IMR-90 (cell line): ENCODE results near the gene STAP2. TPM values are rescaled to one million over a fixed set of nuclear protein-coding genes. Genes with fewer than 3 reads are reported as not detected.
A peak's percentile ranks its signal among the peaks of the same experiment; 100 is the strongest.

Experiments used
- ATAC-seq: fragments of 200-7000 bp; cut with Tn5 transposase; 2 replicates; pipeline ENCODE4 v1.9.1; 2020; ENCODE audit warnings: low read depth, mild to moderate bottlenecking, moderate library complexity
- BruUV-seq: library from RNA; stranded (reverse); fragments of 400-500 nt; replicated peaks from 2 replicates; lab custom pipeline; 2021; lab: Mats Ljungman, UMichigan
- CTCF ChIA-PET: fragments of 300-600 bp; formaldehyde crosslinking; extraction: SDS; loops from one replicate; lab custom pipeline; 2021; ENCODE audit warnings: antibody characterized with exemption; lab: Yijun Ruan, JAX
- POLR2A ChIA-PET: fragments of 300-600 bp; sonication (Branson Sonifier 250); formaldehyde crosslinking; loops from one replicate; lab custom pipeline; 2022; ENCODE audit warnings: antibody characterized with exemption; ENCODE audit not compliant: unreplicated experiment; lab: Charles Lee
- DNase-seq: peaks from one replicate; pipeline ENCODE4 v3.0.0; 2013
- H2AFZ ChIP-seq: replicated peaks from 2 replicates; pipeline ENCODE3; 2013; ENCODE audit warnings: low read length, mild to moderate bottlenecking; ENCODE audit not compliant: poor library complexity
- H2AK5ac ChIP-seq: 2 replicates; pipeline ENCODE4 v1.6.1; 2013; ENCODE audit warnings: low read depth, low read length, inconsistent platforms
- H2AK9ac ChIP-seq: replicated peaks from 2 replicates; pipeline ENCODE3; 2013; ENCODE audit warnings: mild to moderate bottlenecking, low read depth, low read length, moderate library complexity; ENCODE audit not compliant: poor library complexity
- H2BK120ac ChIP-seq: 2 replicates; pipeline ENCODE4 v1.6.1; 2013; ENCODE audit warnings: low read depth, low read length, inconsistent platforms
- H2BK15ac ChIP-seq: 3 replicates; pipeline ENCODE4 v1.6.1; 2013; ENCODE audit warnings: low read depth, low read length, inconsistent platforms
- H2BK20ac ChIP-seq: 2 replicates; pipeline ENCODE4 v1.6.1; 2013; ENCODE audit warnings: low read depth, mild to moderate bottlenecking, inconsistent platforms, low read length, moderate library complexity
- H2BK5ac ChIP-seq: 2 replicates; pipeline ENCODE4 v1.6.1; 2013; ENCODE audit warnings: mild to moderate bottlenecking, low read depth, low read length, inconsistent platforms; ENCODE audit not compliant: poor library complexity, severe bottlenecking
- H3K14ac ChIP-seq: replicated peaks from 2 replicates; pipeline ENCODE4 v1.6.1; 2013; ENCODE audit warnings: low read depth, low read length, inconsistent platforms
- H3K18ac ChIP-seq: 2 replicates; pipeline ENCODE4 v1.6.1; 2013; ENCODE audit warnings: low read depth, low read length, control low read depth
- H3K23ac ChIP-seq: 2 replicates; pipeline ENCODE4 v1.6.1; 2013; ENCODE audit warnings: low read depth, low read length, inconsistent platforms
- H3K27ac ChIP-seq: 2 replicates; pipeline ENCODE4 v1.5.1; 2013; ENCODE audit warnings: mild to moderate bottlenecking, control low read depth, low read length; ENCODE audit not compliant: insufficient read depth
- H3K27me3 ChIP-seq: 2 replicates; pipeline ENCODE4 v1.6.1; 2013; ENCODE audit warnings: low read length; ENCODE audit not compliant: control insufficient read depth, insufficient read depth
- H3K36me3 ChIP-seq: 2 replicates; pipeline ENCODE4 v1.6.1; 2013; ENCODE audit warnings: low read length, mixed read lengths; ENCODE audit not compliant: control insufficient read depth, insufficient read depth
- H3K4ac ChIP-seq: 2 replicates; pipeline ENCODE4 v1.6.1; 2013; ENCODE audit warnings: low read depth, low read length, inconsistent platforms
- H3K4me1 ChIP-seq: 2 replicates; pipeline ENCODE4 v1.6.1; 2013; ENCODE audit warnings: low read length, mixed read lengths; ENCODE audit not compliant: control insufficient read depth, insufficient read depth
- H3K4me2 ChIP-seq: 2 replicates; pipeline ENCODE4 v1.6.1; 2013; ENCODE audit warnings: low read depth, mild to moderate bottlenecking, control low read depth, low read length, moderate library complexity
- H3K4me3 ChIP-seq: 2 replicates; pipeline ENCODE4 v1.5.1; 2013; ENCODE audit warnings: low read depth, mild to moderate bottlenecking, control low read depth, low read length, moderate library complexity; ENCODE audit not compliant: insufficient read depth
- H3K56ac ChIP-seq: 2 replicates; pipeline ENCODE4 v1.6.1; 2013; ENCODE audit warnings: low read length, inconsistent platforms; ENCODE audit not compliant: insufficient read depth; ENCODE audit errors: extremely low read depth
- H3K79me1 ChIP-seq, 2 experiments: 2 replicates each; pipeline ENCODE4 v1.6.1; 2013; ENCODE audit warnings: low read length in 2 of 2, inconsistent platforms in 1 of 2, low read depth in 1 of 2
- H3K9ac ChIP-seq: 2 replicates; pipeline ENCODE4 v1.6.1; 2013; ENCODE audit warnings: low read depth, low read length, control low read depth
- H3K9me1 ChIP-seq: 2 replicates; pipeline ENCODE4 v1.6.1; 2013; ENCODE audit warnings: low read length, inconsistent platforms; ENCODE audit not compliant: insufficient read depth
- H3K9me3 ChIP-seq: 2 replicates; pipeline ENCODE4 v1.6.1; 2013; ENCODE audit warnings: low read length; ENCODE audit not compliant: control insufficient read depth, insufficient read depth
- H4K20me1 ChIP-seq: 2 replicates; pipeline ENCODE4 v1.6.1; 2013; ENCODE audit warnings: low read length, inconsistent platforms; ENCODE audit not compliant: insufficient read depth
- H4K5ac ChIP-seq: 2 replicates; pipeline ENCODE4 v1.6.1; 2013; ENCODE audit warnings: mild to moderate bottlenecking, low read depth, low read length, control low read depth
- H4K8ac ChIP-seq, 2 experiments: 2 replicates each; pipeline ENCODE4 v1.6.1; 2013; ENCODE audit warnings: low read depth in 2 of 2, low read length in 2 of 2, control low read depth in 1 of 2, inconsistent platforms in 1 of 2
- H4K91ac ChIP-seq: 2 replicates; pipeline ENCODE4 v1.6.1; 2013; ENCODE audit warnings: low read depth, low read length, inconsistent platforms; ENCODE audit not compliant: insufficient read depth
- CEBPB ChIP-seq: IDR thresholded peaks from 2 replicates; pipeline ENCODE4 v1.6.1; 2012; ENCODE audit warnings: low read depth, low read length, improper control_type of control experiment
- CHD1 ChIP-seq: IDR thresholded peaks from 2 replicates; pipeline ENCODE4 v1.6.1; 2012; ENCODE audit warnings: low read depth, low read length, improper control_type of control experiment
- MXI1 ChIP-seq: IDR thresholded peaks from 2 replicates; pipeline ENCODE4 v1.6.1; 2012; ENCODE audit warnings: low read depth, mild to moderate bottlenecking, low read length, moderate library complexity, borderline replicate concordance
- POLR2A ChIP-seq: IDR thresholded peaks from 2 replicates; pipeline ENCODE4 v1.6.1; 2012; ENCODE audit warnings: mild to moderate bottlenecking, low read depth, low read length
- SMC3 ChIP-seq: fragments of 150-350 bp; IDR thresholded peaks from 2 replicates; pipeline ENCODE4 v1.6.1; 2016; ENCODE audit warnings: low read depth, mild to moderate bottlenecking, antibody characterized with exemption, low read length, moderate library complexity
- WGBS, 2 experiments: methylation state at CpG; one replicate each; pipeline versions ENCODE4 v1.1.5 to v1.1.7; 2013; ENCODE audit warnings: missing lambda C conversion rate in 2 of 2; ENCODE audit not compliant: insufficient read length in 1 of 2; ENCODE audit errors: extremely low coverage in 2 of 2; 5-methylcytosine and 5-hydroxymethylcytosine counted together
- dilution Hi-C: fragments of 300-500 bp; cut with HindIII; formaldehyde crosslinking; loops from one replicate; pipeline ENCODE4 v1.14.3; 2018; ENCODE audit warnings: low sequenced_read_pairs; ENCODE audit not compliant: unreplicated experiment
- in situ Hi-C: fragments of 300-500 bp; cut with MboI; formaldehyde crosslinking; loops from 3 replicates; pipeline ENCODE4 v1.14.3; 2019; ENCODE audit warnings: low sequenced_read_pairs, inconsistent platforms, mixed read lengths
- intact Hi-C: fragments of 100-400 bp; cut with micrococcal nuclease; formaldehyde crosslinking; loops from 2 replicates; pipeline ENCODE4 v1.10.0; 2022
- polyA plus RNA-seq, 3 experiments: library from polyadenylated mRNA; depleted of rRNA; stranded (reverse); fragments of >200 nt; gene quantifications; 2 replicates each; pipeline ENCODE4 v1.2.3, GENCODE V29; 2012; ENCODE audit warnings: low replicate concordance in 1 of 3
- total RNA-seq: library from RNA; depleted of rRNA; stranded (reverse); fragments of >200 nt; gene quantifications from 2 replicates; pipeline ENCODE4 v1.2.3, GENCODE V29; 2012
- TF ChIP-seq, protein P1 (sequence below): fragments of 150-350 bp; IDR thresholded peaks from 2 replicates; pipeline ENCODE4 v1.6.1; 2016; ENCODE audit warnings: low read depth, mild to moderate bottlenecking, low read length, moderate library complexity, borderline replicate concordance

Gene STAP2
- total and polyA plus RNA-seq, 2 of the 4 experiments (the other 2 are of a cell fraction) = 1.3 to 3.4 TPM

DNA sequence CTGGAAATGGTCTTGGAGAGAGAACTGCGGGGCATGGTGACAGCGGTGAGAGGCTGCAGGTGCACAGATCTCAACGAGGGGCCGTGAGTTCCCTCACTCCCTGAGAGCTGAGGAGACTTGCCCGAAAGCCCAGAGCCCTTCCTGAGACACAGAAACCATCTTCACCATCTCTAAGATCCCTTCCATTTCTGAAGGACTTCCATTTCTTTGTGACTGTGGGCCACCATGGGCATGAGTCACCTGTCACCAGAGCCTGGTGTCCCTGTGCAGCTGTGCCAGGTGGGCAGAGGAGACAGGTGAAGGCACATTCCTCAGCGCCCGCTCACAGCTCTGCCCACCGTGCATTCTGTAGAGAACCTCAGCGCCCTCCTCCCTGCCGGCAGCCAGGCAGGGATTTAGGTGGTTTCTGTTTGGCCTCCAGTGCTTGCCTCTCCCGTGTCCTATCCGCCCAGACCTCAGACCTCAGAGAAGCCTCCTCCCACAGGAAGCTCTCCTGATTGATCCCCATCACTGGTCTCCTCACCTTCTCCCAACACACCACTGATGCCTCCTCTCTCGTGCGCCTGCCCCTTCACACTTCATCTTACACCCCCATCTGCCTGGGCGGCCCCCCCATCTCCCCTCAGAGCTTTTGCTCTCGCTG, 37.5 kb upstream of the STAP2 start:
- H2AK9ac ChIP-seq = peak overlapping the region; percentile 92
- peaks cover 57% of the 10 kb centered on the region for H3K4me1 ChIP-seq

More for the DNA sequence above, 37.5 kb upstream of the STAP2 start:
- intact Hi-C loops (no loop called here), in situ Hi-C loops (no loop called here), dilution Hi-C loops (no loop called here)
- Histone ChIP-seq H2AK5ac (peak overlapping the region; percentile 99), H2BK15ac (peak overlapping the region; percentile 36; the same call in 1 of the 3 replicates), H3K9me3 (no peaks in the 10 kb centered on the region), H3K27ac (peak overlapping the region; percentile 50), H3K27me3 (no peaks in the 10 kb centered on the region), H2BK5ac (peak overlapping the region; percentile 94), H2BK20ac (no peak overlapping the region), H2BK120ac (no peak overlapping the region; the same call in 1 of the 2 replicates), H3K36me3 (peaks cover 5% of the 10 kb centered on the region), H3K4me2 (no peak overlapping the region), H3K4ac (peak overlapping the region; percentile 63), H3K18ac (no peak overlapping the region), H4K20me1 (peaks cover 77% of the 10 kb centered on the region), H2AFZ (peak overlapping the region; percentile 16), H3K9ac (no peak overlapping the region), H3K4me3 (no peak overlapping the region), H3K23ac (peak overlapping the region; percentile 33; the same call in 1 of the 2 replicates), H4K8ac (peak overlapping the region in 1 of 2 experiments; percentile 95; a peak in 2 of 4 replicates), H3K79me1 (peaks cover 18 to 95% of the 10 kb centered on the region in 2 experiments; a peak in 3 of 4 replicates), H3K14ac (peak overlapping the region; percentile 20; the same call in 1 of the 2 replicates), H4K91ac (peak overlapping the region; percentile 85; the same call in 1 of the 2 replicates), H3K56ac (no peak overlapping the region), H3K9me1 (peaks cover 48% of the 10 kb centered on the region), H4K5ac (peak overlapping the region; percentile 4; the same call in 1 of the 2 replicates)
- POLR2A ChIA-PET = no interaction called here
- DNase-seq (no peak), ATAC-seq (no peak)
- no TSS peak for BruUV-seq
- WGBS, 2 experiments = 82% methylated on average over 5 of the region's 16 CpGs; no CpG with 5 or more reads in 1 of the 2 experiments
- TF ChIP-seq CHD1 (no peak), MXI1 (no peak), CEBPB (no peak), SMC3 (no peak), POLR2A (no peak)
- TF ChIP-seq, protein P1, sequence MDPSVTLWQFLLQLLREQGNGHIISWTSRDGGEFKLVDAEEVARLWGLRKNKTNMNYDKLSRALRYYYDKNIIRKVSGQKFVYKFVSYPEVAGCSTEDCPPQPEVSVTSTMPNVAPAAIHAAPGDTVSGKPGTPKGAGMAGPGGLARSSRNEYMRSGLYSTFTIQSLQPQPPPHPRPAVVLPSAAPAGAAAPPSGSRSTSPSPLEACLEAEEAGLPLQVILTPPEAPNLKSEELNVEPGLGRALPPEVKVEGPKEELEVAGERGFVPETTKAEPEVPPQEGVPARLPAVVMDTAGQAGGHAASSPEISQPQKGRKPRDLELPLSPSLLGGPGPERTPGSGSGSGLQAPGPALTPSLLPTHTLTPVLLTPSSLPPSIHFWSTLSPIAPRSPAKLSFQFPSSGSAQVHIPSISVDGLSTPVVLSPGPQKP = no peak
- CTCF ChIA-PET = interaction anchor here (0.7 kb wide), 1 partner anchor 26 kb away, joined by 3 read pairs; no protein-coding TSS in a partner anchor
